IgD-negative memory B cell (primary cell): ENCODE results near the gene ANXA5. TPM values are rescaled to one million over a fixed set of nuclear protein-coding genes. Genes with fewer than 3 reads are reported as not detected.

Experiments
- H3K27ac Mint-ChIP-seq, 3 donors: one replicate each; pipeline ENCODE4 v1.8.0; 2020 to 2022; ENCODE audit warnings: mild to moderate bottlenecking in 3 of 3, mixed read lengths in 3 of 3, moderate library complexity in 1 of 3
- H3K27me3 Mint-ChIP-seq: one replicate; pipeline ENCODE4 v1.8.0; 2021; ENCODE audit warnings: mixed read lengths
- H3K36me3 Mint-ChIP-seq: one replicate; pipeline ENCODE4 v1.8.0; 2020; ENCODE audit warnings: mild to moderate bottlenecking, mixed read lengths
- H3K4me1 Mint-ChIP-seq, 3 donors: one replicate each; pipeline ENCODE4 v1.8.0; 2020 to 2022; ENCODE audit warnings: mixed read lengths in 3 of 3, mild to moderate bottlenecking in 1 of 3
- H3K4me3 Mint-ChIP-seq, 4 donors: one replicate each; pipeline ENCODE4 v1.8.0; 2020 to 2022; ENCODE audit warnings: mild to moderate bottlenecking in 4 of 4, mixed read lengths in 4 of 4, moderate library complexity in 3 of 4
- H3K9me3 Mint-ChIP-seq, 3 donors: one replicate each; pipeline ENCODE4 v1.8.0; 2020 to 2021; ENCODE audit warnings: mixed read lengths in 3 of 3, mild to moderate bottlenecking in 1 of 3
- polyA plus RNA-seq: library from polyadenylated mRNA; unstranded; fragments of 300-500 nt; fragmentation: Illumina TruSeq; gene quantifications from one replicate; pipeline ENCODE4 v1.2.3, GENCODE V29; 2021

The ANXA5 gene
- polyA plus RNA-seq, 1 donor from 2014 or later = 170 TPM

GRCh38 chr4:121653986-121654385 lies 42.8 kb downstream of the ANXA5 start:
- H3K4me1 Mint-ChIP-seq = peaks cover 6 to 9% (median 7%) of the 10 kb centered on the region in 3 donors
- H3K9me3 Mint-ChIP-seq = no peaks in the 10 kb centered on the region
- H3K36me3 Mint-ChIP-seq = no peaks in the 10 kb centered on the region
- no peak overlapping the region for H3K27ac Mint-ChIP-seq
- H3K27me3 Mint-ChIP-seq = peaks cover 5% of the 10 kb centered on the region
- no peak overlapping the region for H3K4me3 Mint-ChIP-seq

DNA sequence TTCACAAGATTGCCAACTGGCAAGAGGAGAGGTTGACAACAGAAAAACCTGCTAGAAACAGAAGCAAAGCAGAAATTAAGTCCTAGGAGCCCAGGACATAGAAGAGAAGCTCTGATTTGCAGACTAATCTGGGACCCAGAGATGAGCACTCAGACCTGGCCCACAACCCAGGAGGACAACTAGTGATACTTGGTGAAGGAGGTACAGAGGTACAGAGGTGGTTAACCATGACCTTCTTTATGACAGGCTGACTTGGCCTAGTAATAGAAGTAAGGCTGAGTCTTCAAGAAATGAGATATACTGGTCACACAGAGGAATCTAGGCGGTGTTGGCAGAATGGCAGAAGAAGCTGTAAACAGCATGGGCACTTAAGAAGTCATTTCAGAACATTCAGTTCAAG lies 43.6 kb downstream of the ANXA5 start:
- Mint-ChIP-seq H3K4me1 (peaks cover 6 to 9% (median 7%) of the 10 kb centered on the region in 3 donors), H3K36me3 (no peaks in the 10 kb centered on the region), H3K4me3 (no peak overlapping the region), H3K9me3 (no peaks in the 10 kb centered on the region), H3K27me3 (peaks cover 5% of the 10 kb centered on the region), H3K27ac (no peak overlapping the region)

DNA sequence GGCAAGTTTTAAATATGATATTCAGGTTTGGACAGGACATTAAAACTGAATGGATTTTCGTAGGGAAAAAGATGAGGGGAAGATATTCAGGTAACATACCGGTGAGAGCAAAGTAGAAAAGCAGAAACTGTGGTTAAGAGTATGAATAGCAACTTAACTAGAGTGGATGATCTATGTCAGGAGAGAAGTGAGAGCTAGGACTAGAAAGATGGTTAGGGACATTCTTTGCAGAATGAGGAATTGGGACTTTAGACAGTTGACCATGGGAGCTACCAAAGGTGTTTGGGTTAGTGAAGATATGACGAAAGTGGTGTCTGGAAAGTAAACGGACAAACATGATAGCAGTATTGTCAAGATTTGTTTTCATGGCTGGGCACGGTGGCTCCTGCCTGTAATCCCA lies 45.2 kb downstream of the ANXA5 start:
- H3K27me3 Mint-ChIP-seq = peaks cover 4% of the 10 kb centered on the region
- H3K4me1 Mint-ChIP-seq = peaks cover 6 to 9% (median 7%) of the 10 kb centered on the region in 3 donors
- no peaks in the 10 kb centered on the region for H3K9me3 Mint-ChIP-seq
- H3K27ac Mint-ChIP-seq = no peak overlapping the region
- no peak overlapping the region for H3K4me3 Mint-ChIP-seq
- no peaks in the 10 kb centered on the region for H3K36me3 Mint-ChIP-seq

- Mint-ChIP-seq H3K4me1 (peaks cover 6 to 9% (median 7%) of the 10 kb centered on the region in 3 donors), H3K27me3 (peaks cover 7% of the 10 kb centered on the region), H3K36me3 (no peaks in the 10 kb centered on the region), H3K4me3 (no peak overlapping the region), H3K9me3 (no peaks in the 10 kb centered on the region), H3K27ac (no peak overlapping the region)
These were observed 46.0 kb downstream of the ANXA5 start for GRCh38 chr4:121650741-121651140.

GRCh38 chr4:121648516-121648915 lies 48.3 kb downstream of the ANXA5 start:
- peaks cover 8% of the 10 kb centered on the region for H3K27me3 Mint-ChIP-seq
- H3K27ac Mint-ChIP-seq = no peak overlapping the region
- no peak overlapping the region for H3K4me3 Mint-ChIP-seq
- H3K9me3 Mint-ChIP-seq = no peaks in the 10 kb centered on the region
- H3K4me1 Mint-ChIP-seq = peaks cover 0 to 1% (median 0%) of the 10 kb centered on the region in 3 donors
- H3K36me3 Mint-ChIP-seq = no peaks in the 10 kb centered on the region

DNA sequence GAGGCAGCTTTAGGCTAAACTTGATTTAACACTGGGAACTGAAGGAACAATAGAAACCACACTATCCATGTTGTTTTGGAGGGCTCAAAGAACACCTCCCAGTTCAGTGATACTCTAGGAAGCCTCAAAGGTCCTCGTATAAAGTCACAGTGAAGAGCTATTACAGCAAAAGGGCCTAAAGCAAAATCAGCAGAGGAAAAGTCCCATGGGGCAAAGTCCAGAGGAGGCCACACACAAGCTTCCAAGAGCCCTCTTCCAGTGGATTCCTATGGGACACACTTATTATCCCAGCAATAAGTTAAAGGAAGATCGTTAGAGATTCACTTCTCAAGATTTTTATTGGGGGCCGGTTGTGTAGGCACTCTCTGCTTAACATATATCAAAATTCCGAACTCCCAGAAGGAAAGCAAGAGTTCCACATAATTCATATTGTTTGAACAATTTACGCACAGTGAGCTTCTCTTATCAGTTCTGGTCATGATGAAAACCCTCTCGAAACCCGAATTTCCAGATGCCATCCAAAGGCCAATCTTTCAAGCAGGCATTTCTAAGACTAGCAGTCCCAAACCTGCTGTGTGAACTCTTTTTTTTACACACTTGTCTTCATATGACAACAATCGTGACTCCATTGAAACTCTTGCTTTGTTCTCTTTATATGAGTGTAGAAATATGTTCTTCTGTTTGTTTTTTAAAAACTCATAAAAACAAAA lies 53.7 kb downstream of the ANXA5 start:
- Mint-ChIP-seq H3K27ac (no peak overlapping the region), H3K4me3 (peak overlapping the region in 1 of 4 donors; percentile 22), H3K4me1 (no peaks in the 10 kb centered on the region), H3K36me3 (no peaks in the 10 kb centered on the region), H3K27me3 (peaks cover 6% of the 10 kb centered on the region), H3K9me3 (no peaks in the 10 kb centered on the region)

GRCh38 chr4:121642292-121642691 lies 54.5 kb downstream of the ANXA5 start:
- no peaks in the 10 kb centered on the region for H3K9me3 Mint-ChIP-seq
- no peak overlapping the region for H3K27ac Mint-ChIP-seq
- peaks cover 6% of the 10 kb centered on the region for H3K27me3 Mint-ChIP-seq
- H3K4me1 Mint-ChIP-seq = no peaks in the 10 kb centered on the region
- H3K4me3 Mint-ChIP-seq = no peak overlapping the region
- no peaks in the 10 kb centered on the region for H3K36me3 Mint-ChIP-seq

GRCh38 chr4:121633653-121634052 lies 63.1 kb downstream of the ANXA5 start:
- H3K36me3 Mint-ChIP-seq = no peaks in the 10 kb centered on the region

DNA sequence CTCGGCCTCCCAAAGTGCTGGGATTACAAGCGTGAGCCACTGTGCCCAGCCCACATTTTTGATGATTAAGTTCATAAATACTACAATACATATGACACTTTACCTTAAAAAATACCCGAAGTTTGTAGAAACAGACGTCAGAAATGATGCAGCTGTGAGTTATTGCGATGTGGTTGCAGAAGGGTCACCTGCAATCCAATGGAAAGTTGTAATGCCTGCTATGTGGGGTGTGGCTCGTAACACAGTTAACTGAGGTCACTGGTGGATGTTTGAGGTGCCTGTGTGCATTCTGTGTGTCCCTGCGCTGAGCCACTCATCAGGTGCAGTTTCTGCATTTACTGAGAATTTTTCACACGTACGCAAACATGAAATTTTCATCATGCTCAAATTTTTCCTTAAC lies 64.1 kb downstream of the ANXA5 start:
- no peaks in the 10 kb centered on the region for H3K9me3 Mint-ChIP-seq
- peaks cover 3% of the 10 kb centered on the region for H3K27me3 Mint-ChIP-seq
- H3K4me3 Mint-ChIP-seq = no peak overlapping the region
- no peaks in the 10 kb centered on the region for H3K4me1 Mint-ChIP-seq
- H3K27ac Mint-ChIP-seq = no peak overlapping the region
- no peaks in the 10 kb centered on the region for H3K36me3 Mint-ChIP-seq

More at GRCh38 chr4:121633653-121634052, 63.1 kb downstream of the ANXA5 start:
- no peaks in the 10 kb centered on the region for H3K9me3 Mint-ChIP-seq
- H3K27me3 Mint-ChIP-seq = peaks cover 5% of the 10 kb centered on the region
- H3K27ac Mint-ChIP-seq = no peak overlapping the region
- no peaks in the 10 kb centered on the region for H3K4me1 Mint-ChIP-seq
- no peak overlapping the region for H3K4me3 Mint-ChIP-seq

Other genes with a start within 250 kb of the ANXA5 start
- not detected for gene SMIM43, start 68.2 kb upstream of the ANXA5 start, polyA plus RNA-seq
- 30.5 TPM for gene EXOSC9, start 104.3 kb upstream of the ANXA5 start, polyA plus RNA-seq
- gene CCNA2, start 126.9 kb upstream of the ANXA5 start, polyA plus RNA-seq = 0.24 TPM
- gene BBS7, start 173.5 kb upstream of the ANXA5 start, polyA plus RNA-seq = 4.3 TPM